ENCODE data around the gene SLC43A2.

The SLC43A2 gene

DNA sequence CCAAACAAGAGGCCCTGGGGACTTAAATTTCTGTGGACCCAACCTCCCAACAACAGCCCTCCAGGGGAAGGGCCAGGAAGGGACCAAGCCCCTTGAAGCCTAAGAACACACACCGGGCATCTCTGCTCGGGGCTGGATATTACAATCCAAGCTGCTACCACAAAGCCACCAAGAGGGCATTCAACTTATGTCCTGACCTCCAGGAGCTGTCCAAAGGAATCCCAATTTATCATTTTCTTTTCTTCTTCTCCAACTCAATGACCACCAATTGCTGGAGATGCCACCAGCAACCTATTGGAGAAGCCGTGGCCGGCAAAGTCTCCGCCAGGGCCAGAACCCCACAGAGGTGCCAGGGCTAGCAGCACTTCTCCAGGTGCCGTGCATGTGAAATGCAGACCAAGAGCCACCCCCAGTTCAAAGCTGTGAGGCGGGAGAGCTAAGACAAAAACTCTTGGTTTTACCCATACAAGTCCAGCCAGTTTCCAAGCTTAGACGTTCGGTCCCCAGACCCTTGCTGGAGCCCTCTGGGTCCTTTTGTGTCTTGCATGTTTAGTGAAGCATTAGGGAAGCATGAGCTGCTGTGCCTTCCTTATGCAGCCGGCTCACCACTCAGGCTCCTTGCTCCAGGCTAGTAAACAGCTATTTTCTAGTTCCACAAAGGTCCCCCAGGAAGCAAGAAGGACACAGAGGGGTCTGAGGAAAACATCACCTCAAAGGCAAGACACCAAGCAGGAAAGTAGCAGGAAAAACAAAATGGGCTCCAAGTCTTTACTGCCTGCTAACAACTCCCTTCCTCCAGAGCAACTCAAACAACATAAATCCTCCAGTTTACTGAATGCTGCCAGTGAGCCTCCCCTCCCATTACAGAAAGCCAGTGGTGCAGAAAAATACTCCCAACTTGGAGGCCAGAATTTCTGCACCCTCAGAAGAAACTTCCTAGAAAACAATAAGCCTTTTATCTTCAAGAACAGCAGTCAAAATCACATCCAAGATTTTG, 69.3 kb downstream of the SLC43A2 start:
- no peak for DNase-seq (ENCODE audit: low read depth)
- H3K4me3 ChIP-seq (ENCODE audit: low read depth, low read length) = no peak overlapping the region
- TF ChIP-seq, protein P1, sequence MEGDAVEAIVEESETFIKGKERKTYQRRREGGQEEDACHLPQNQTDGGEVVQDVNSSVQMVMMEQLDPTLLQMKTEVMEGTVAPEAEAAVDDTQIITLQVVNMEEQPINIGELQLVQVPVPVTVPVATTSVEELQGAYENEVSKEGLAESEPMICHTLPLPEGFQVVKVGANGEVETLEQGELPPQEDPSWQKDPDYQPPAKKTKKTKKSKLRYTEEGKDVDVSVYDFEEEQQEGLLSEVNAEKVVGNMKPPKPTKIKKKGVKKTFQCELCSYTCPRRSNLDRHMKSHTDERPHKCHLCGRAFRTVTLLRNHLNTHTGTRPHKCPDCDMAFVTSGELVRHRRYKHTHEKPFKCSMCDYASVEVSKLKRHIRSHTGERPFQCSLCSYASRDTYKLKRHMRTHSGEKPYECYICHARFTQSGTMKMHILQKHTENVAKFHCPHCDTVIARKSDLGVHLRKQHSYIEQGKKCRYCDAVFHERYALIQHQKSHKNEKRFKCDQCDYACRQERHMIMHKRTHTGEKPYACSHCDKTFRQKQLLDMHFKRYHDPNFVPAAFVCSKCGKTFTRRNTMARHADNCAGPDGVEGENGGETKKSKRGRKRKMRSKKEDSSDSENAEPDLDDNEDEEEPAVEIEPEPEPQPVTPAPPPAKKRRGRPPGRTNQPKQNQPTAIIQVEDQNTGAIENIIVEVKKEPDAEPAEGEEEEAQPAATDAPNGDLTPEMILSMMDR (IDR thresholded peaks at IDR 0.05; ENCODE audit: low read depth, low read length, missing control alignments) = no peak

DNA sequence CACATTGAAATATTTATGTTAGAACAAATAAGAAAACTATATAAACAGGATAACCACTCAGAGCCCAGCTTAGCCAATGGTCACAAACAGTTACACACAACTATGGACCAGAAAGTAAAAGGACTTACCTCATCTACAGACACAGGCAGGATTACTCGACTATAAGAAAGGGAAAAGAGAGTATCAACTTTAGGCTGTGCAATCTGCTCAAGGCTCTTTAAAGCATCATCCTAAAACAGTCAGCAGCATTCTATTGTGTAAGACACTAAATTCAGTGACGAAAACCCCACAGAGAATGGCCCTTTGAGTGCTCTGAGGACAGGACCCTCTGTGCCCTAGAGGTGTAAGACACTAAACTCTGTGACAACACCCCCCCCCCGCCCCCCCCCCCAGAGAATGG, 70.2 kb downstream of the SLC43A2 start:
- TF ChIP-seq, protein P1 (IDR thresholded peaks at IDR 0.05; ENCODE audit: low read depth, low read length, missing control alignments) = no peak
- H3K4me3 ChIP-seq (ENCODE audit: low read depth, low read length) = no peak overlapping the region
- no peak for DNase-seq (ENCODE audit: low read depth)

DNA sequence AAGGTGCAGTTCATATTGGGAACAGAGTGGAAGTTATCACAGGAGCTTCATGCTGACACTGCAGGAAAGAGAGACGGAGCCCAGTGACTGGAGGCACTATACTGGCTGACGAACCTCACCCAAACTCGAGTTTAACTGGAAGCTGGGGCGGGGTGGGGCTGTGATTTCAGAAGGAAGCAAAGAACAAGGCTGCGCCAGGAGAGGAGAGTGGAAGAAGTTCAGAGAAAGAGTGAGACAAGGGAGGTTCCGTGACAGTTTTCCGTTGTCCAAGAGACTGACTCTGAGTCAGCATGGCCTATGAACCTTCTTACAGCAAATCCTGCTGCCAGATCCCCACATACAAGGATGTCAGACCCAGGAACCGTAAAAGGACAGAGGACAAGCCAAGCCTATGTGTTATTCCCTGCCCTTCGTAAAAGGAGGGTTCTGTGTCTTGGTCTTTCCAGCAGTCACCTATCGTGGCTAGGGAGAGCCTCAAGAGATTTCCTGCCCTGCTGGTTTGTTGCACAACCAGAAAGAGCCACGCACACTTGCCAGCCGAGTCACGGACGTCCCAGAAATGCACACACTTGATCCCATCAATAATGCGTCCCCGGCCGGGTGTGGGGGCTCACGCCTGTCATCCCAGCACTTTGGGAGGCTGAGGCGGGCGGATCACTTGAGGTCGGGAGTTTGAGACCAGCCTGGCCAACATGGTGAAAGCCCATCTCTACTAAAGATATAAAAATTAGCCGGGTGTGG, 71.1 kb downstream of the SLC43A2 start:
- TF ChIP-seq, protein P1 (IDR thresholded peaks at IDR 0.05; ENCODE audit: low read depth, low read length, missing control alignments) = no peak
- DNase-seq (ENCODE audit: low read depth) = no peak

DNA sequence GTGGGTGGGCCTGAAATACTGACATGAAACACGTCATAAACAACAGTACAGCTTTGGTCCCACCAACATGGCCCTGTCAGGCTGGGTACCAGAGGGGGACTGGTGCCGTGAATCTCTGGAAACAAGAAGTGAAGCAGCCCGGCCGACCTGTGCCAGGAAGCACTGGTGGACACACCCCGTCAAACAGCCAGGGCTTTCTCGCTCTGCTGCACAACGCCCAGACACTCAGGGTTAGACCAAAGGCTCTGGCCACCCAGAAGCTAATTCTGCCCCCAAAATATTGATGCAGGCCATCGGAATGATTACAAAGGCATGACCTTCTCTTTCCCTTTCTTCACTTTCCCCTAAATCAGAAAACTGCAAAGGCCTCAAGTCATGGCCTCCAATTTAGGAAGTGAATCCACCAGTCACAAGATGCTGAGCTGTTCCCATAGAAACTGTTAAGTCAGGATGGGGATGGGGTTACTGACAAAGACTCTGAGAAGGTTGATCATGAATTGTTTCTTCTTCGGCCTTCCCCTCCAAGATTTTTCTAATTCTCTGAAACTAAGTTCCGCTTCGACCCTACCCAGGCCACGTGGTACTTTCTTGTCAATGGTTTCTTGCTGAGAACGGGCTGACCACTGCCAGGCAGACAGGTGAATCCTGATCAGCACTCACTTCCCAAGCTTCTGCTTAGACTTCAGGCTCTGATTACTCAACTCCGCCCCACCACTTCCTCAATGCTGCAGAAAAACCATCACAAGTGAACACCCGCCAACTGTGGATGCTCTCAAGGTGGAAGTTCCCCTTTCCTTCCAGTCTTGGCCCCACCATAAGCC, 72.8 kb downstream of the SLC43A2 start:
- DNase-seq (ENCODE audit: low read depth) = peak; percentile 49
- TF ChIP-seq, protein P1 (IDR thresholded peaks at IDR 0.05; ENCODE audit: low read depth, low read length, missing control alignments) = no peak
- H3K4me3 ChIP-seq (ENCODE audit: low read depth, low read length) = no peak overlapping the region

More for the DNA sequence above, 71.1 kb downstream of the SLC43A2 start:
- no peak overlapping the region for H3K4me3 ChIP-seq (ENCODE audit: low read depth, low read length)

DNA sequence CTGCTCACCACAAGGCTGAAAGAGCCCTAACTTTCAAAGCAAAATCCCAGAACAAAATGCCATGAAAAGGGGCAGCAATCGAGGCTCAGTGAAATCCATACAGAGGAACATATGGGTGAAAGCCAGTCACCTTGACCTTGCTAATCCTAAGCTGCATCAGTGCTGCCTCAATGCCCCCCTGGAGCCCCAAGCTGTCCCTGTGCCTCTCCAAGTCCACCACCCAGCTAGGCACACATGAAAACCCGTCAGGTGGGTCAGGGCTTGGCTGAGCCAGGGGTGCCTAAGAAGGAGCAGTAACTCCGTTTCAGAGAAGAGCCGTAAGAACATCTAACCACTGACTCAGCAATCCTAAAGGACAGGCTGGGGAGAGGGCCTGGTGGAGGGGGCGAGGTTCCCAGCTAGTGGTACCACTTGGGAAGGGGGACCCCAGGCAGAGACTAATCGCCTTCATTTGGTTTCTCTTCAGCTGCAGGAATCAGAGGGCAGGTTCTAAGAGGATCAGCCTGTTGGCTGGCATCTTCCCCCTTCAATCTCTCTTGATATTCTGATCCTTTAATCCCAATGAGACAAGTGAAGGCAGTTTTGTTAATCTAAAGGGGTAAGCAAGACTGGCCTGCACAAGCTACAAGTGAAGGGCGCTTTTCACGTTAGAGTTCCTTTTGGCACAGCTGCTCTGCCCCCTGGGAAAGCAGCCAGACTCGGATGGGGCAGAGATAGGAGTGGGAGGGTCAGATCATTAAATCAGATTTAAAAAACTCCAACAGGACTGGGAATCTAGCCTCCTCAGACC, 73.7 kb downstream of the SLC43A2 start:
- H3K4me3 ChIP-seq (ENCODE audit: low read depth, low read length) = no peak overlapping the region

More for the DNA sequence above, 73.7 kb downstream of the SLC43A2 start:
- TF ChIP-seq, protein P1 (IDR thresholded peaks at IDR 0.05; ENCODE audit: low read depth, low read length, missing control alignments) = no peak
- DNase-seq (ENCODE audit: low read depth) = no peak
